NCI-H748 treated with DMSO at 0.1 percent for 48 hours (cell line): ENCODE data around the gene PALS2.

Source experiments
- DNase-seq: peaks from one replicate; lab custom pipeline; 2025; lab: John Stamatoyannopoulos, UW

PALS2 gene

GRCh38 chr7:24591152-24591551 is 17.9 kb downstream of the PALS2 start:
- no peak for DNase-seq

GRCh38 chr7:24595671-24596418 is 22.6 kb downstream of the PALS2 start:
- no peak for DNase-seq

GRCh38 chr7:24597014-24597413 is 23.8 kb downstream of the PALS2 start:
- DNase-seq, result no peak

GRCh38 chr7:24601600-24601999 is 28.3 kb downstream of the PALS2 start:
- DNase-seq, result no peak

- DNase-seq, result no peak
Measured at GRCh38 chr7:24602860-24603456, 29.7 kb downstream of the PALS2 start.

GRCh38 chr7:24604630-24605029 is 31.4 kb downstream of the PALS2 start:
- no peak for DNase-seq

- no peak for DNase-seq
Measured at GRCh38 chr7:24608504-24608903, 35.3 kb downstream of the PALS2 start.

GRCh38 chr7:24609059-24609458 is 35.8 kb downstream of the PALS2 start:
- no peak for DNase-seq

- no peak for DNase-seq
Measured at GRCh38 chr7:24609570-24609969, 36.3 kb downstream of the PALS2 start.

GRCh38 chr7:24611130-24611529 is 37.9 kb downstream of the PALS2 start:
- no peak for DNase-seq

GRCh38 chr7:24617957-24618616 is 44.8 kb downstream of the PALS2 start:
- DNase-seq, result no peak

GRCh38 chr7:24619978-24620377 is 46.7 kb downstream of the PALS2 start:
- DNase-seq, result no peak

- DNase-seq, result no peak
Measured at GRCh38 chr7:24622646-24623182, 49.5 kb downstream of the PALS2 start.
